Measurements from ENCODE around the gene SEMA4B. TPM values are rescaled to one million over a fixed set of nuclear protein-coding genes. Genes with fewer than 3 reads are reported as not detected.
A peak's percentile ranks its signal among the peaks of the same experiment; 100 is the strongest.
"Not testable (repeated sequence)": the region's sequence is repeated elsewhere in the genome, so short reads cannot be mapped to it uniquely, and the experiment has no call there.

SEMA4B gene
- total RNA-seq, 6 donors from 2014 or later, result 47.6 to 81.3 (median 55.9) TPM

DNA sequence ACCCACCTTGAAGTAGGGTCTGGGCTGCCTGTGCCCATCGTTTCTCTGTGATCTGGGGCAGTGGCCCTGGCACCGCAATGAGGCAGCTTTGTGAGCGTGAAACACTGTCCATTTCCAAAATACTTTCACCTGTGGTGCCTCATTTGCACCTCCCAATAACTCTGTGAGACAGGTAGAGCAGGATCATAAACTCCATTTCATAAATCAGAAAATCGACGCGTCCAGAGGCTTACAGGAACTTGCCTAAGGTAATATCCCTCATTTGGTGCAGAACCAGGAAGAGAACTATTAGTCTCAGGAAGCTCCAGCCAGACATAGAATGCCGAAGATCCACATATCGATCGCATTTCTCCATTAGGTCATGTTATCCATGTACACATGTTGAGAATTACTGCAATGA, 38.2 kb upstream of the SEMA4B start:
- DNase-seq, result no peak
- no peaks in the 10 kb centered on the region for H3K9me3 ChIP-seq
- ATAC-seq (ENCODE audit: low FRiP score in 2 of 2), result no peak
- H3K4me1 ChIP-seq, result peaks cover 17 to 49% (median 22%) of the 10 kb centered on the region in 4 donors
- no peak overlapping the region for H3K4me3 ChIP-seq
- H3K27me3 ChIP-seq, result no peaks in the 10 kb centered on the region
- H3K27ac ChIP-seq, result no peak overlapping the region
- H3K36me3 ChIP-seq, result no peaks in the 10 kb centered on the region
- 81 to 85% methylated on average over 9 of the region's 9 CpGs for WGBS, 2 donors
- TF ChIP-seq EP300 (IDR thresholded peaks at IDR 0.05) (no peak), POLR2A (IDR thresholded peaks at IDR 0.05) (no peak), POLR2AphosphoS5 (IDR thresholded peaks at IDR 0.05) (no peak)
- TF ChIP-seq, protein P1, sequence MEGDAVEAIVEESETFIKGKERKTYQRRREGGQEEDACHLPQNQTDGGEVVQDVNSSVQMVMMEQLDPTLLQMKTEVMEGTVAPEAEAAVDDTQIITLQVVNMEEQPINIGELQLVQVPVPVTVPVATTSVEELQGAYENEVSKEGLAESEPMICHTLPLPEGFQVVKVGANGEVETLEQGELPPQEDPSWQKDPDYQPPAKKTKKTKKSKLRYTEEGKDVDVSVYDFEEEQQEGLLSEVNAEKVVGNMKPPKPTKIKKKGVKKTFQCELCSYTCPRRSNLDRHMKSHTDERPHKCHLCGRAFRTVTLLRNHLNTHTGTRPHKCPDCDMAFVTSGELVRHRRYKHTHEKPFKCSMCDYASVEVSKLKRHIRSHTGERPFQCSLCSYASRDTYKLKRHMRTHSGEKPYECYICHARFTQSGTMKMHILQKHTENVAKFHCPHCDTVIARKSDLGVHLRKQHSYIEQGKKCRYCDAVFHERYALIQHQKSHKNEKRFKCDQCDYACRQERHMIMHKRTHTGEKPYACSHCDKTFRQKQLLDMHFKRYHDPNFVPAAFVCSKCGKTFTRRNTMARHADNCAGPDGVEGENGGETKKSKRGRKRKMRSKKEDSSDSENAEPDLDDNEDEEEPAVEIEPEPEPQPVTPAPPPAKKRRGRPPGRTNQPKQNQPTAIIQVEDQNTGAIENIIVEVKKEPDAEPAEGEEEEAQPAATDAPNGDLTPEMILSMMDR (IDR thresholded peaks at IDR 0.05), result no peak

DNA sequence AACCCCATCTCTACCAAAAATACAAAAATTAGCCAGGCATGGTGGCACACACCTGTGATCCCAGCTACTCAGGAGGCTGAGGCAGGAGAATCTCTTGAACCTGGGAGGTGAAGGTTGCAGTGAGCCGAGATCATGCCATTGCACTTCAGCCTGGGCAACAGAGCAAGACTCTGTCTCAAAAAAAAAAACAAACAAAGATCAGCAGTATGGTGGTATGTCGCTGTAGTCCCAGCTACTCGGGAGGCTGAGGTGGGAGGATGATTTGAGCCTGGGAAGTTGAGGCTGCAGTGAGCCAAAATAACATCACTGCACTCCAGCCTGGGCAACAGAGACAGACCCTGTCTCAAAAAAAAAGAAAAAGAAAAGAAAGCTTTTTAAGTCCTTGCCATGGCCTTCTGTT, 36.9 kb upstream of the SEMA4B start:
- H3K27ac ChIP-seq, result peak overlapping the region in 1 of 4 donors; percentile 8
- not testable (repeated sequence) for ATAC-seq (ENCODE audit: low FRiP score in 2 of 2); DNase-seq; H3K27me3 ChIP-seq; H3K4me3 ChIP-seq; H3K36me3 ChIP-seq; H3K9me3 ChIP-seq
- 93 to 97% methylated on average over 3 of the region's 3 CpGs for WGBS, 2 donors
- H3K4me1 ChIP-seq, result peaks cover 10 to 36% (median 11%) of the 10 kb centered on the region in 4 donors

GRCh38 chr15:90165157-90165556, 36.0 kb upstream of the SEMA4B start:
- Histone ChIP-seq H3K4me1 (peaks cover 6 to 27% (median 10%) of the 10 kb centered on the region in 4 donors), H3K27ac (peak overlapping the region; percentile 54 to 85 (median 67)), H3K4me3 (no peak overlapping the region), H3K36me3 (no peaks in the 10 kb centered on the region), H3K9me3 (no peaks in the 10 kb centered on the region), H3K27me3 (no peaks in the 10 kb centered on the region)
- ATAC-seq (ENCODE audit: low FRiP score in 2 of 2) (no peak), DNase-seq (no peak)
- TF ChIP-seq, protein P1 (IDR thresholded peaks at IDR 0.05), result no peak
- TF ChIP-seq POLR2AphosphoS5 (IDR thresholded peaks at IDR 0.05) (no peak), POLR2A (IDR thresholded peaks at IDR 0.05) (no peak), EP300 (IDR thresholded peaks at IDR 0.05) (no peak)
- whole genome bisulfite sequencing, 2 donors, result 94 to 100% methylated on average over 1 of the region's 1 CpG

- Histone ChIP-seq H3K4me3 (no peak overlapping the region), H3K27me3 (no peaks in the 10 kb centered on the region), H3K36me3 (no peaks in the 10 kb centered on the region), H3K27ac (peak overlapping the region; percentile 58 to 85 (median 69)), H3K9me3 (no peaks in the 10 kb centered on the region), H3K4me1 (peaks cover 0 to 22% (median 8%) of the 10 kb centered on the region in 4 donors)
- ATAC-seq (ENCODE audit: low FRiP score in 2 of 2), result peak; percentile 85 to 95
- WGBS, 2 donors, result 38 to 47% methylated on average over 14 of the region's 14 CpGs
- peak; percentile 87 to 95 for DNase-seq
- TF ChIP-seq POLR2AphosphoS5 (IDR thresholded peaks at IDR 0.05) (peak; percentile 73 to 86), EP300 (IDR thresholded peaks at IDR 0.05) (peak; percentile 47 to 98 (median 74))
- TF ChIP-seq, protein P1 (IDR thresholded peaks at IDR 0.05), result no peak
Observed at GRCh38 chr15:90165659-90166489, 35.3 kb upstream of the SEMA4B start.

DNA sequence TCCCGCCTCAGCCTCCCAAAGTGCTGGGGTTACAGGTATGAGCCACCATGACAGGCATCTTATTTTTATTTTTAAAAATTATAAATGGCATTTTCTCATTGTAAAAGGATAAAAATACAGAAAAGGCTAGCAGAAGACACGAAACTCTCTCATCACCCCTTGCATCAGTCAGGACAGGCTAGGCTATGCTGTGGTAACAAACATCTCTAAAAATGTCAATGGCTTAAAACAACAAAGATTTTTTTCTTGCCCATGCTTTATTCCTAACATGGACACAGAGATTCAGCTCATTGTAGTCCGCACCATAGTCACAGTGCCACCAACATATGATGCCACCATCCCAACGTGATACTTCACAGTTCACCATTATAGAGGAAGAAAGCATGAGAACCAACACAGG, 34.0 kb upstream of the SEMA4B start:
- H3K27me3 ChIP-seq, result no peaks in the 10 kb centered on the region
- whole genome bisulfite sequencing, 2 donors, result 91 to 97% methylated on average over 4 of the region's 4 CpGs
- H3K4me1 ChIP-seq, result peaks cover 0 to 10% (median 2%) of the 10 kb centered on the region in 4 donors
- DNase-seq (no peak), ATAC-seq (ENCODE audit: low FRiP score in 2 of 2) (no peak)
- no peak overlapping the region for H3K4me3 ChIP-seq
- H3K27ac ChIP-seq, result no peak overlapping the region
- H3K36me3 ChIP-seq, result no peaks in the 10 kb centered on the region
- no peaks in the 10 kb centered on the region for H3K9me3 ChIP-seq
- TF ChIP-seq EP300 (IDR thresholded peaks at IDR 0.05) (no peak), POLR2AphosphoS5 (IDR thresholded peaks at IDR 0.05) (no peak), POLR2A (IDR thresholded peaks at IDR 0.05) (no peak)
- TF ChIP-seq, protein P1 (IDR thresholded peaks at IDR 0.05), result no peak
